IPS-20b (cell line): Measurements from ENCODE around the gene PRKCA.

Experiments
- H3K27ac ChIP-seq: one replicate; pipeline ENCODE4 v1.5.1; 2013; ENCODE audit warnings: low read length
- H3K27me3 ChIP-seq: 2 replicates; pipeline ENCODE4 v1.6.1; 2013; ENCODE audit warnings: mild to moderate bottlenecking, low read length, inconsistent platforms; ENCODE audit not compliant: insufficient read depth
- H3K36me3 ChIP-seq: 2 replicates; pipeline ENCODE4 v1.6.1; 2013; ENCODE audit warnings: low read depth, mild to moderate bottlenecking, inconsistent platforms, low read length, moderate library complexity; ENCODE audit not compliant: insufficient read depth
- H3K4me1 ChIP-seq: 2 replicates; pipeline ENCODE4 v1.6.1; 2013; ENCODE audit warnings: mild to moderate bottlenecking, control low read depth, inconsistent platforms, low read length, moderate library complexity; ENCODE audit not compliant: insufficient read depth
- H3K4me3 ChIP-seq: 2 replicates; pipeline ENCODE4 v1.5.1; 2013; ENCODE audit warnings: mild to moderate bottlenecking, low read length, inconsistent platforms
- H3K9ac ChIP-seq: 2 replicates; pipeline ENCODE4 v1.6.1; 2013; ENCODE audit warnings: low read depth, mild to moderate bottlenecking, inconsistent platforms, low read length, moderate library complexity
- H3K9me3 ChIP-seq: 2 replicates; pipeline ENCODE4 v1.6.1; 2013; ENCODE audit warnings: mild to moderate bottlenecking, low read depth, low read length, inconsistent platforms; ENCODE audit not compliant: insufficient read depth

PRKCA gene

DNA sequence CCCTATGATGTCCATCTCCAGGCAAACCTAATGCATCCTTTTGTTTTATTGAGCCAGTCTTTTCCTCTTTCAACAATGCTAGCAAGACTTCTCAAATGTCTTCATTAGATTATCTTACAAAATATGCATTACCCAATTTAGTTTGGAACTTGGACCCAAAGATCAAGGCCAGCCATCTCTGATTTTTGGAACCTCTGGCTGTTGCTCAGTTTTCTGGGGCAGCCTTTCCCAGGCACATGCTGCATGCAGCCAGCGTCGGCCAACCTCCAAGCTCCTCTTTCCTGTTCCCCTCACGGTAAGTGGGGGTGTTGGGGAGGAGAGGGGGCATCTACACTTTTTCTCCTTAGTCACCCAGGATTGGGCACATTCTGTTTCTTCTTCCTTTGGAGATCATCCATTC, 189.3 kb downstream of the PRKCA start:
- Histone ChIP-seq H3K9me3 (no peaks in the 10 kb centered on the region), H3K4me1 (peaks cover 23% of the 10 kb centered on the region), H3K9ac (no peak overlapping the region), H3K36me3 (no peaks in the 10 kb centered on the region), H3K4me3 (no peak overlapping the region), H3K27me3 (no peaks in the 10 kb centered on the region), H3K27ac (no peak overlapping the region)

DNA sequence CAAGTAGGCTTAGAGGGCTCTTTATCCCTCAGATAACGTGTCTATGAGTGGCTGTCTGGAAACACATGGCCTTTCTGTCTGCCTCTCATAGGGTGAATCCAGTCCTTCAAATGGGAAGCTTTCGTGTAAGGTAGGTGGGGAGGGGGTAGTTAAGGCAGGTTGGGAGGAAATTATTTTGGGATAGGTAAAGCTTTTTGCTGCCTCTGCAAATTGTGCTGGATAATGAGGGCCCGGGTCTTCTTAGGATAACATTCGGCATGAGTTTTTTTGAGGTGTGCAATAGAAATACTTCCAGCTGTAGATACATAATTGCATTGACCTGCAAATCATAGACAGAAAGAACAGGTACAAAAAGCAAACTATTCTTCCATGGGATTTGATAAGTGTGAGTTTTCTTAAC, 189.7 kb downstream of the PRKCA start:
- no peak overlapping the region for H3K27ac ChIP-seq

GRCh38 chr17:66492561-66493005, 190.2 kb downstream of the PRKCA start:
- H3K9me3 ChIP-seq, result no peaks in the 10 kb centered on the region
- no peak overlapping the region for H3K27ac ChIP-seq
- H3K9ac ChIP-seq, result no peak overlapping the region

More for the DNA sequence above, 189.7 kb downstream of the PRKCA start:
- Histone ChIP-seq H3K9ac (no peak overlapping the region), H3K27me3 (no peaks in the 10 kb centered on the region), H3K4me1 (peaks cover 23% of the 10 kb centered on the region), H3K9me3 (no peaks in the 10 kb centered on the region), H3K4me3 (no peak overlapping the region), H3K36me3 (no peaks in the 10 kb centered on the region)

DNA sequence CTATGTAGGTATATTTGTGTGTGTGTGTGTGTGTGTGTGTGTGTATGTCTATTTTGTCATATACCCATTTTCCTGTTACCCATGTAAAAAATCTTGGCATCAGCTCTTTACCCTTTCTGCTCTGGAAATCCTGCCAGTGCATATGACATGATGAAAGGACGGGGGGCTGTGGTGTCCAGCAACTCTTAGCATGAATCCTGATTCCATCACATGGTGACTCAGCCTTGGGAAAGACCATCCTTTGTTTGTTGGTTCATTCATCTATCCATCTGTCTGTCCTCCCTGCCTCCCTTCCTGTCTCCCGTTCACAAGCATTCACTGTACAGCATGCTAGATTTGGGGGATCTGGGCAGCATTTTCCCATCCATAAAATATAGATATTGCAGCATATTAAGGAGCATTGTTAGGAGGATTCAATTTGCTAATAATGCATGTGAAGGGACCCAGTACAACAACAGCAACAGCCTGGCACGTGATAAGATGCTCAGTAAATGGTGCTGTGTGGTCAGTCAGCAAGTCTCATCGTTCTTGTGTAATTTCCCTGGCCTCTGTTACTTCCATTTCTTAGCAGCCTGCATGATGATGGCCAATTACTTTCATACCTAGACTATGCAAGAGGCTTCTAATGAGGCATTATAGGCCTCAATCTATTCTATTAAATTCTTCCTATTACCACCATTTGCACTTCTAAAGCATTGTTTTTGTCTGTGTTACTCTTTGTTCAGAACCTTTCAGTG, 191.0 kb downstream of the PRKCA start:
- H3K9ac ChIP-seq, result peak overlapping the region; percentile 28; the same call in 1 of the 2 replicates
- no peak overlapping the region for H3K4me3 ChIP-seq
- peaks cover 23% of the 10 kb centered on the region for H3K4me1 ChIP-seq
- no peaks in the 10 kb centered on the region for H3K27me3 ChIP-seq
- H3K9me3 ChIP-seq, result no peaks in the 10 kb centered on the region
- H3K27ac ChIP-seq, result no peak overlapping the region
- no peaks in the 10 kb centered on the region for H3K36me3 ChIP-seq

More at GRCh38 chr17:66492561-66493005, 190.2 kb downstream of the PRKCA start:
- no peaks in the 10 kb centered on the region for H3K36me3 ChIP-seq
- H3K4me3 ChIP-seq, result no peak overlapping the region
- H3K27me3 ChIP-seq, result no peaks in the 10 kb centered on the region
- peaks cover 23% of the 10 kb centered on the region for H3K4me1 ChIP-seq

DNA sequence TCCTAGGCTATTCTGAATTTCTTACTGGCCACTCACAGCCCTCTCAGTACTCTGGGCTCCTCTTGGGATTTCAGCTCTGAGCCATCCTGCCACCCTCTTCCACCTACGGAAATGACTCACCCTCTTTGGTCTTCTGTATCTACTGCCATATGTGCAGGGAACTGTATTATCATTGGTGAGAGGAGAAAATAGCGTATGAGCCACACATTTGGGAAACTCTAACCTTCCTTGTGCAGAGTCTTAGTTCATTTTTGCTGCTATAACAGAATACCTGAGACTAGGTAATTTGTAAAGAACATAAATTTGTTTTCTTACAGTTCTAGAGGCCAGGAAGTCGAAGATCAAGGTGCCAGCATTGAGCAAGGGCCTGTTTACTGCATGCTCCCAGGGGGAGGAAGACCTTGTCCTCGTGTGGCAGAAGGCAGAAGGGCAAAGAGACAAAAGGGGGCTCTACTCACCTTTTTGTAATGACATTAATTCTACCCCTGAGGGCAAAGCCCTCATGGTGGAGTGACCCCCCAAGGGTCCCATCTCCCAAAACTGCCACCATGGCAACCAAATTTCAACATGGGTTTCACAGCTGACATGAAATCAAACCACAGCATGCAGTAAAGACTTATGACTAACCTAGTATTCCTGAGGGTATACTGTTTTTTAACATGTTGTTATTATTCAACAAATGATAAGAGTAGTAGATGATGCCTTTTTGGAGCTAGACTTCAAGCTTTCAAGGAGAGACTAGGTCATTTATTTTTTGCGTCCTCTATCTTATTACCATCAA, 191.8 kb downstream of the PRKCA start:
- Histone ChIP-seq H3K36me3 (no peaks in the 10 kb centered on the region), H3K4me1 (peaks cover 23% of the 10 kb centered on the region), H3K9me3 (no peaks in the 10 kb centered on the region), H3K27ac (no peak overlapping the region), H3K27me3 (no peaks in the 10 kb centered on the region), H3K9ac (peak overlapping the region; percentile 28; the same call in 1 of the 2 replicates), H3K4me3 (no peak overlapping the region)

DNA sequence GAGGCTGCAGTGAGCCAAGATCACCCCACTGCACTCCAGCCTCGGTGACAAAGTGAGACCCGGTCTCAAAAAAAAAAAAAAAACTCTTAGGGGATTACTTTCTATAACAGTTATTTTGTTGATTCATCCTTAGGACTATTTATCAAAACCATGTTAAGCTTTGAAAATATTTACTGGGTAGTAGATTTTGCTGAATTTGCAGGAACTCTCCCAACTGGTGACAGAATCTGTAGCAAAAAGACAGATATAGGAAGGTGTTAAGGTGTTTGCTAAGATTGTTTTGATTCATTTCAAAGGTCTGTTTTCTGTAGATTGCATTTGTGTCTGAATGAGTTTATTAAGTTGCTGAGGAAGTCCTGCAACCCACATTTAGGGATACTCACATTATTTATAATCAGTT, 192.6 kb downstream of the PRKCA start:
- H3K27me3 ChIP-seq, result no peaks in the 10 kb centered on the region
- no peak overlapping the region for H3K4me3 ChIP-seq
- H3K36me3 ChIP-seq, result no peaks in the 10 kb centered on the region
- H3K27ac ChIP-seq, result no peak overlapping the region
- no peak overlapping the region for H3K9ac ChIP-seq
- H3K4me1 ChIP-seq, result peaks cover 23% of the 10 kb centered on the region
- no peaks in the 10 kb centered on the region for H3K9me3 ChIP-seq

DNA sequence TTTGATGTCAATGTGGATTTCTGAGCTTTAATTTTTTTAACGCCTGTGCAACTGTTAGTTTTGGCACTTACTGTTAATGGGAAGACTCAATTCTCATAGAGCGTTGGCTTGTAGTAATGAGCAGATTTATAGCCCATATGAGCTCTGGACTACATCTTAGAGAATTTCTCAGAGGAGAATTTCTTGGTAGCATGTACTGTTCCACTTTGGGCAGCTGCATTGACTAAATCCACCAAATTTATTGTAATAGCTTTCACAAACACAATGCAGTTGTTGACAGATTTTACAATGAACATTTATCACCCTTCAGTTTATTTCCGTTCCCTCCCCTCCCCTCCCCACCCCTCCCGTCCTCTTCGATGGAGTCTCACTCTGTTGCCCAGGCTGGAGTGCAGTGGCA, 193.9 kb downstream of the PRKCA start:
- H3K9me3 ChIP-seq, result no peaks in the 10 kb centered on the region
- no peak overlapping the region for H3K27ac ChIP-seq
- peaks cover 21% of the 10 kb centered on the region for H3K4me1 ChIP-seq
- no peak overlapping the region for H3K9ac ChIP-seq
- no peaks in the 10 kb centered on the region for H3K36me3 ChIP-seq
- H3K27me3 ChIP-seq, result no peaks in the 10 kb centered on the region
- H3K4me3 ChIP-seq, result no peak overlapping the region

DNA sequence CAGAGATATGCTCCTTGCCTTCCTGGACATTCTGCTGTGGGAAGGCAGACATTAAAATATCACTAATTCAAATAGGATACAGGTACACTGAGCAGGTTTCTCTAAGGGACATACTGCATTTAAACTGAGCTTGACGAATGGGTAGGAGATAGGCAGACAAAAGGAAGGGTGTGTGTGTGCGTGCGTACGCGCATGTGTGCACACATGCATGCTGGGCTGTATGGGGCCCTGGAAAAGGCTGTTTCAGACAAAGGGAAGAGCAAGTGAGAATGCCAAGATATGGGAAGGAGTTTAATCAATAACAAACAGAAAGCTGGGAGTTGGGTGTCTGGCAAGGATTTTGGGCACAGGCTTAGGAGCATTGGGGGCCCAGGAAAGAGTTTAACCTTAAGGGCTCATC, 196.2 kb downstream of the PRKCA start:
- no peaks in the 10 kb centered on the region for H3K27me3 ChIP-seq
- no peak overlapping the region for H3K4me3 ChIP-seq
- H3K4me1 ChIP-seq, result peaks cover 8% of the 10 kb centered on the region; the same call in 1 of the 2 replicates
- H3K27ac ChIP-seq, result no peak overlapping the region
- no peaks in the 10 kb centered on the region for H3K36me3 ChIP-seq
- no peak overlapping the region for H3K9ac ChIP-seq
- no peaks in the 10 kb centered on the region for H3K9me3 ChIP-seq

DNA sequence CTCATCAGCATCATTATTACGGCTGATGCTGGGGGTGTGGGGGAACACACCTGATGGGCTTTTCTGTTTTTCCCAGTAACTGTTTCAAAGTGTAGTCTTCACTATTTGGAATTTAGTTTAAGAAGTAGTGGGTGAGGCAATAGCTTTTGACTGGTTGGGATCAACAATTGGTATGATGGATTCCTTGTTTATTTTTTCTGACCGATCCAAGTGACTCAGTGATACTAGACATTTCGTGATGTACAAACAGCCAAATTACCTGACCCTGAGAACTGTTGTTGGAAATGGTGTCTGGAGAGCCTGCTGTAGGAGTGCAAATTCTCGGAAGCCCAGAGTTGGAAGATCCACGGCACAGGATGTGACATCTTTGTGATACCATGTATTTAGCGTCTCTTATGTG, 204.2 kb downstream of the PRKCA start:
- Histone ChIP-seq H3K4me1 (0 out of 2 replicates have a peak, but pooled peaks cover 4% of the 10 kb centered on the region), H3K4me3 (no peak overlapping the region), H3K27me3 (no peaks in the 10 kb centered on the region), H3K36me3 (no peaks in the 10 kb centered on the region), H3K9me3 (no peaks in the 10 kb centered on the region), H3K27ac (no peak overlapping the region), H3K9ac (no peak overlapping the region)

- Histone ChIP-seq H3K27me3 (no peaks in the 10 kb centered on the region), H3K4me3 (no peak overlapping the region), H3K27ac (no peak overlapping the region), H3K9me3 (no peaks in the 10 kb centered on the region), H3K4me1 (0 out of 2 replicates have a peak, but pooled peaks cover 4% of the 10 kb centered on the region), H3K9ac (no peak overlapping the region), H3K36me3 (no peaks in the 10 kb centered on the region)
Observed at GRCh38 chr17:66507103-66507923, 204.9 kb downstream of the PRKCA start.

DNA sequence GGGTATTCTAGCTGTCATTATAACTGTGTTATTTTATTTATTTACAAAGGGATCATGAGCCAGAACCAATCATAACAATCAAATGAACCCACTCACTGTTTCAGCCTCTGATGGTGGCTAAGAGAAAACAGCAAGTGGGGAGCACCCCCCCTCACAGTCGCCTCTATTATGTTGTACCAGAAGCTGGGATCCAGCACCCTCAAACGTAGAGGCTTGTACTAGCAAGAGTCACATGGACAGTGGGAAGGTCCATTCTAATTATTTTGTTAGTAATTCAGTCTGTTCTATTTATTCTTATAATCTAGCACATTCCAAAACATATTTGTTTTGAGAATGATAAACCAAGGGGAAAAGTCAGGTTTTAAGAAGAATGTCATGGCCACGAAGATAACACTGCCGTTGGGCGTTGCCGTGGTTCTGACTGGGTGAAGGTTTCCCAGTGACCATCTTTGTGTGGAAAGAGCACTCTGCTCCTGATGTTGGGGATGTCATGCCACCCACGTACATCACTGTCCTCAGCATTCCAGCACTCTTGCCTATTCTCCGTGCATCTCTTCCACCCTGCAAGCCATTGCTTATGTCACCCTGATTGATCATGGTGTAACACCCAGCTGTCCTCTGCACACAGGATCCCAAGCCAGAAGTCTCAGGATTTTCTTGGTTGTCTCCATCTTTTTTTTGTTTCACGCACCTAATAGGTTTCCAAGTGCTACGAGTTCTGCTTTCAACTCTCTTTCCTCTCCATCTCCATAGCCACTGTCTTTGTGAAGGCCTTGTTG, 205.8 kb downstream of the PRKCA start:
- no peak overlapping the region for H3K4me3 ChIP-seq
- no peaks in the 10 kb centered on the region for H3K9me3 ChIP-seq
- H3K9ac ChIP-seq, result no peak overlapping the region
- 0 out of 2 replicates have a peak, but pooled peaks cover 4% of the 10 kb centered on the region for H3K4me1 ChIP-seq
- H3K36me3 ChIP-seq, result no peaks in the 10 kb centered on the region
- no peaks in the 10 kb centered on the region for H3K27me3 ChIP-seq
- no peak overlapping the region for H3K27ac ChIP-seq
